ENCODE measurements around the gene SPDYE4.

- TF ChIP-seq, protein P1, sequence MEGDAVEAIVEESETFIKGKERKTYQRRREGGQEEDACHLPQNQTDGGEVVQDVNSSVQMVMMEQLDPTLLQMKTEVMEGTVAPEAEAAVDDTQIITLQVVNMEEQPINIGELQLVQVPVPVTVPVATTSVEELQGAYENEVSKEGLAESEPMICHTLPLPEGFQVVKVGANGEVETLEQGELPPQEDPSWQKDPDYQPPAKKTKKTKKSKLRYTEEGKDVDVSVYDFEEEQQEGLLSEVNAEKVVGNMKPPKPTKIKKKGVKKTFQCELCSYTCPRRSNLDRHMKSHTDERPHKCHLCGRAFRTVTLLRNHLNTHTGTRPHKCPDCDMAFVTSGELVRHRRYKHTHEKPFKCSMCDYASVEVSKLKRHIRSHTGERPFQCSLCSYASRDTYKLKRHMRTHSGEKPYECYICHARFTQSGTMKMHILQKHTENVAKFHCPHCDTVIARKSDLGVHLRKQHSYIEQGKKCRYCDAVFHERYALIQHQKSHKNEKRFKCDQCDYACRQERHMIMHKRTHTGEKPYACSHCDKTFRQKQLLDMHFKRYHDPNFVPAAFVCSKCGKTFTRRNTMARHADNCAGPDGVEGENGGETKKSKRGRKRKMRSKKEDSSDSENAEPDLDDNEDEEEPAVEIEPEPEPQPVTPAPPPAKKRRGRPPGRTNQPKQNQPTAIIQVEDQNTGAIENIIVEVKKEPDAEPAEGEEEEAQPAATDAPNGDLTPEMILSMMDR (IDR thresholded peaks at IDR 0.05; ENCODE audit: low read depth, low read length) = no peak
- TF ChIP-seq MYC (IDR thresholded peaks at IDR 0.05; ENCODE audit: low read depth, low read length) = no peak
These were observed 17.9 kb upstream of the SPDYE4 start for GRCh38 chr17:8776248-8776647.
